Astrocyte of the hippocampus (primary cell): ENCODE data around the gene PARD3.

ENCODE experiments used
- DNase-seq: peaks from one replicate; pipeline ENCODE4 v3.0.0; 2011; ENCODE audit warnings: low read depth, low spot score

The PARD3 gene

DNA sequence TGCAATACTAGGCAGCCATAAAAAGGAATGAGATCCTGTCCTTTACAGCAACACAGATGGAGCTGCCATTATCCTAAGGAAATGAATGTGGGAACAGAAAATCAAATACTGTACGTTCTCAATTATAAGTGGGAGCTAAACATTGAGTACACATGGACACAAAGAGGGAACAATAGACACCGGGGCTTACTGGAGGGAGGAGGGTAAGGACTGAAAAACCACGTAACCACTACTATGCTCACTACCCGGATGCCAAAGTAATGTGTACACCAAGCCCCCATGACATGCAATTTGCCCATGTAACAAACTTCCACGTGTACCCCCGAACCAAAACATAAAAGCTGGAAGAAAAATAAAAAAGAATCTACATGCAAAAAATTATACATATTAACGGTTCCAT is 587.0 kb downstream of the PARD3 start:
- DNase-seq: peak; percentile 26

DNA sequence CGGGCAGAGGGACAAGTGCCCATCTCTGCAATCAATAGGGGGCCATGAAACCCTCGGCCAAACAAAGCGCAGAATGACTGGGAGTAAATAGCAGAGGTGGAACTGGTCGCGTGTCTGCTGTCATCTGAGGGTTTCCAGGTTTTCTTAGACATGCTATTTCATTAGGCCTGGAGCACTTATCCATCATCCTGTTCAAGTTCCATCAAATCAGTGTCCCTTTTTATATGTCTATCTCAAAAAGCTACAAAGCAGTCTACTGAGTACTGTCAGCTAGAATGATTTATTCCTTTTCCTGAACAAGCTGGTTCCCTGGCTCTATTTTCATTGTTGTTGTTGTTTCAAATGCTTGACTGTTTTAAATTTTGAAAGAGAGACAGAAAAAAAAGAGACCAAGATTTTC is 590.5 kb downstream of the PARD3 start:
- no peak for DNase-seq

GRCh38 chr10:34223658-34224057 is 591.4 kb downstream of the PARD3 start:
- no peak for DNase-seq

GRCh38 chr10:34222359-34222758 is 592.7 kb downstream of the PARD3 start:
- DNase-seq: no peak

DNA sequence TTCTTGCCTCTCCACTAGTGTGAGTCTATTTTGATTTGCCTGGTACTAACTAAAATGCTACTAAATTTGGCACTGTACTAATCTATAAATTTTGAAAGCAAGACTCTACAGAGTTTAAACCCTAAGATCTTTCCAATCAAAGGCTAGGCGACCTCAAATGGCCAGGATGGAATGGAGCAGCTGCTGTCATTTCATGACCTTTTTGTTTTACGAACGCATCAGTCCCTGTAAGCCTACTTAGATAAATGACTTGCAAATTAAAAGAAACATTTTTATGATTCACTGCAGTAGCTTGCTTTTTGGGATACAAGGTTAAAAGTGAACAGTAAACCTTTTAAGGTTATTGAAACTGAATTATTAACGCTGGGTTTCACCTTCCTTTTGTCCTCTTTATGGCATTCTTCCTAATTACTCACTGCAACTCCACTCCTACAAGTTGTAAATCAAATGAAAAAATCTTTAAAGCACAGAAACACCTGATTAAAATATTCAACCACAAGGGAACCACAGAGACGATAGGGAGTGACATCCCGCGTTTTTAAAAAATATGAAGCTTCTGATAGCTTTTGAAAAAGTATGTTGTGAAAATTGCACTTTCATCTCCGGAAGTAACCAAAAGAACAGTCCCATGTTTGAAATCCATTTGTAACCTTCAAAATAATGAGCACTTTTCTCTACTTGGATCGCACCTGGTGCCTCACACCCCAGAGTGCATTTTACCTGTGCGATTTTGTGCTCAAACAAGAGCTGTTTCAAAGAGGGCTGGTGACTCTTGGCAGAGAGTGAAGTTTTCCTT is 595.1 kb downstream of the PARD3 start:
- DNase-seq: no peak

DNA sequence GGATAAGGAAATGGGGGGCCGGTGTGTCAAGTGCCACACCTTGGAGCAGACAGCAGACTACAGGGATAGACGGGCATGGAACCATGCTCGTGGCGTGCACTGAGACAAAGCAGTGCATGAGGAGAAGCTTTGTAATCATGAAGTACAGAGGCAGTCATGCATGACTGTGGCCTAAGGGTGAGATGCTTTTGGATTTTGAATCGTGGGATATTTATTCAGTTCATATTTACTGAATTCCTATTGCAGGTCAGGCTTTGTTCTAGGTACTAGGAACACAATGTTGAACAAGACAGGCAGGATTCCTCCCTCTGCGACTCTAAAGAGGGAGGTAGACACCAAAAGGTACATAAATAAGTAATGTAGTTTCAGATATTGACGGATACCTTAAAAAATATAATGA is 597.6 kb downstream of the PARD3 start:
- no peak for DNase-seq

DNA sequence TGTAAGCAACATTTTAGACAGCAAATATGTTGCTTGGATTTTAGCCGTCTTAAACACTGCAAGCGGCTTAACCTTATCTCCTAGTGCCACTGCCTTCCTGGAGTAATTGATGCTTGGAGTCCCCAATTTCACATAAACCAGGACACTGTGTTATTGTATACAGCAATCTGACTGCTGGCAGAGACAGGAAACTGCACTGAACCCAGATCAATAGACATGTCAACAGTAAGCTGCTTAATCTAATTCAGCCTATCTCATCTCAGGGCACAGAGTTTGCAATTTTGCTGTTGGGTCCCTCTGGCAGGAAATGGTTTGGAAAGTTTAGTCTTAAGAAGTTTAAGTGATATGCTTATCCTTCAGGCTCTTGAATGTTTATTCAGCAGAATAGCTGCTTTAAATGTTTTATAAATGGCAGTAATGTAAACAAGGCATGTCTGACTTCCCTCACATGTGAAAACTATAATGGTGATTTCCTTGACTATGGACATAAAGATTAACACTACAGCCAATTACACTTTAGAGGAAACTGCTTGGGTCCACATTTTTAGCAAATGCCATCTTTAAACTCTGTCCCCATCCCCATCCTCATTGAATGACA is 598.6 kb downstream of the PARD3 start:
- no peak for DNase-seq

DNA sequence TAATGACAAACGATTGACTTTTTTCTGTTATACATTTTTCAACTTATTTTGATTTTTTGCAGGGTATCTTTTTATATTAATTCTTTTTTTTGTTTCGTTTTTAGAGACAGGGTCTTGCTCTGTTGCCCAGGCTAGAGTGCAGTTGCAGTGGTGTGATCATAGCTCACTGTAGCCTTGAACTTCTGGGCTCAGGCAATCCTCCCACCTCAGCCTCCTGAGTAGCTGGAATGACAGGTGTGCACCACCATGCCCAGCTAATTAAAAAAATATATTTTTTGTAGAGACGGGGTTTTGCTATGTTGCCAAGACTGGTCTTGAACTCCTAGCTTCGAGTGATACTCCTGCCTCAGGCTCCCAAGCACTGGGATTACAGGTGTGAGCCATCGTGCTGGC is 601.3 kb downstream of the PARD3 start:
- DNase-seq: no peak

- DNase-seq: no peak
These were observed 601.8 kb downstream of the PARD3 start for GRCh38 chr10:34213193-34213804.

DNA sequence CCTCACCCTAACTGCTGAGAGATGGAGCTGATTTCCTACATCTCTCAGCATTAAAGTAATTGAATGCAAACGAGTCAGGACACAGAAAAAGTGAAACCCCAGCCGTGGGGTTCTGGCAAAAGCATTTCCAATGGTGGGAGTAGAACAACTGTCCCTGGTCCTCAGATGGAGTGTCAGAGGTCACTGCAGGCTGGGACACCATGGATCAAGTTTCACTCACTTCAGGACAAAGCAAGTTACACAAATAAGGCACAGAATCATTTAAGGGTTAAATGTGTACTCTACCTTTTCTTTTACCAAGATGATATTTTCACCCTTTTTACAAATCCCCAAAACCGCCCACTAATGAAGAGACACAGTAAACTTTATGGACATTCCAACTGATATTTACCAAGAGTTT is 607.8 kb downstream of the PARD3 start:
- no peak for DNase-seq

DNA sequence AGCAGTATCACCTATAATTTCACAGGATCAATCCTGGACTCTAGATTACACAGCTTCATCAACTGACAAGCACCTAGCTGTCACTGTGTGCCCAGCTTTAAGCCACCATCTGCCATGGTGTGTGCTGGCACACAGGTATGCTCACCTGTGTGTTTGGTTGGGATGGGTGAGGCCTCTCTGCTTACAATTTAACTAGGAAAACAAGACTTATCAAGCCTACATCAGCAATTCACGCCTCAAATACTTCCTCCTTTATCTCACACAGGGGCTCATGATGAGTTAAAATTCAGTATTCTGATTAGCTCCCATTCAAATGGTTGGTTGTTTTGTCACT is 608.2 kb downstream of the PARD3 start:
- DNase-seq: no peak

- DNase-seq: no peak
These were observed 608.8 kb downstream of the PARD3 start for GRCh38 chr10:34206078-34206934.

GRCh38 chr10:34205452-34205851 is 609.6 kb downstream of the PARD3 start:
- no peak for DNase-seq

GRCh38 chr10:34203966-34204630 is 611.0 kb downstream of the PARD3 start:
- DNase-seq: no peak

DNA sequence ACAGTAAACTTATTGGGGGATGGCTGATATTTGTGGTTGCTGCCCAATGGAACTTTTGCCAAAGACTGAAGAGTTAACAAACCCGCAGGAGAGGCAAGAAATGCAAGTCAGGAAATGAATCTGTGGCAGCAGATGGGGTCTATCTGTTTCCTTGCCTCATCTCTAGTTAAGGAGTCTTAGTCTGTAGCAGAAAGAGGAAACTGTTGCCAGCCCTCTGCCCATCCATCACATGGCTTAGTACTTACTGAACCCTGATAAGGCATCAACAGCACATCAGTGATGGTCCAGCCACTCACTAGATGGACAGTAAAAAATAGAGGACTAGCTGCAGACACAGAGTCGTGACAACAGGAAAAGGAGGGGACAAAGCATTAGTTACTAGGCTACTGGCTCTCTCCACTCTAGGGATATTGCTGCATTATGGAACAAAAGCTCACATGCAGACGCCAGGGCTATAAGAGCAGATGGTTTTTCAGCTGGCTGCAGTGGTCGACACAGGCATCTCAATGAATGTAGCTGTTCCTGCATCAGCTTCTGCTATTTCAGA is 614.7 kb downstream of the PARD3 start:
- DNase-seq: no peak

DNA sequence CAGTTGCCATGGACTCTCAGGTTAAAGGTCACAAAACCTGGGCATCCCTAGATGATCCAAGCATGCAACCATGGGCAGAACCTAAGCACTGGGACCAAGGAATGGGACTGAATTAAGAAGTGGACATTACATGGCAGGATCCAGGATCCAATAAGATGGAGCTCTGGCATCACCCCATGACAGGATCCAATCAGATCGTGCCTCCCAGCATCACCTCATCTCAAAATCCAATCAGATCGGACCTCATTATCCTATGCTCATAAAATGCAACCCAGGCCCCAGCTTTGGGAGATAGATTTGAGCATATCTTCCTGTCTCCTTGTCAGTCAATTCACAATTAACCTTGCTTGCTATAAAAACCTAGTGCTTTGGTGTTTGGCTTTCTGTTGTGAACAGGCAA is 616.1 kb downstream of the PARD3 start:
- DNase-seq: no peak

DNA sequence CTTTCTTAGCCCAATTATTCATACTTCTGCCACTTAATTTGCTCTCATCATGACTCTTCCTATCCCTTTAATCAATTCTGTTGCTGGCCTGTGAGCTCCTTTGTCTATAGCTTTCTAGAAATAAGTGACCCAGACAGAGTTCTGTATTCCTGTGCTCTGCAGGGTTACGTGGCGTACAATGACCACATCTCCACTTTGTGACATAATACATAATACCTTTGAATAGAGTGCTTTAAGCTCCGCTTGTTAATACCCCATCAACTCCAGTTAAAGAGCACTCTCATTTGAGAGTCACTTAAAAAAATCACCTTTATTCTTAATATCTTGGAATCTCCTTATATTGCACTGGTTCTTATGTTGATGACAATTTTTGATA is 619.0 kb downstream of the PARD3 start:
- no peak for DNase-seq

DNA sequence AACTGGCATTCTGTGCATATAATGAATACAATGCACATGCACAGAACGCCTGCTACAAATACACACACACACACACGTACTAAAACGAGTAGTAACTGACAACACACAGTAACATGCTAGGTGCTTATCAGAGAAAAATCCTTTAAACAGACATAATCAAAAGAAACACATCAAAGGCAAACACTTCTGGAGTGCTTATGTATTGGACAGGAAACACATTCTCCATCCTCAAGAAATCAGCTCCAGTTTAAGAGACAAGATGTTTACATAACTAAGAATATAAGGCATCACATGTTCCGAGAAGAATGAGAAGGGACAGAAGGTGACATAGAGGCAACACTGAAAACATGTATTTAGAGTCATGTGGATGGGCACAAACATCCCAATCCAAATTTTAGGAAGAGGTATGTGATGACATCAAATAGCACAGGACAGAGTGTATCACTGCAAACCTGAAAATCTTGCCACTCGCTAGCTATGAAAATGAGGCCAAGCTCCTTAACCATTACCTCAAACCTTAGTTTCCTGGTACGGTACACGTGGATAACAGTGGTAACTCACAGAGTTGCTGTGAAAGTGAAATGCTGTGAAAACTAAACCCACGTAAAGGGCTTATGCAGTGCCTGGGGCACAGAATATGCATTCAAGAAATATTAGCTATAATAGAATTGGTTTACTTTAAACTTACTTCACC is 619.6 kb downstream of the PARD3 start:
- DNase-seq: no peak

GRCh38 chr10:34193931-34194626 is 621.0 kb downstream of the PARD3 start:
- peak; percentile 41 for DNase-seq

- no peak for DNase-seq
These were observed 622.5 kb downstream of the PARD3 start for GRCh38 chr10:34192646-34193045.
